HL-60/S4 treated with retinoic acid at 250 ng/mL for 4 days and 3 days (cell line): ENCODE data around the gene GPR68.
"Not testable (repeated sequence)": the region's sequence is repeated elsewhere in the genome, so short reads cannot be mapped to it uniquely, and the experiment has no call there.

ENCODE experiments used
- in situ Hi-C: fragments of 300-500 bp; cut with MboI; formaldehyde crosslinking; loops from 2 replicates; pipeline ENCODE4 v1.7.0; 2022; ENCODE audit warnings: low sequenced_read_pairs

Gene GPR68

DNA sequence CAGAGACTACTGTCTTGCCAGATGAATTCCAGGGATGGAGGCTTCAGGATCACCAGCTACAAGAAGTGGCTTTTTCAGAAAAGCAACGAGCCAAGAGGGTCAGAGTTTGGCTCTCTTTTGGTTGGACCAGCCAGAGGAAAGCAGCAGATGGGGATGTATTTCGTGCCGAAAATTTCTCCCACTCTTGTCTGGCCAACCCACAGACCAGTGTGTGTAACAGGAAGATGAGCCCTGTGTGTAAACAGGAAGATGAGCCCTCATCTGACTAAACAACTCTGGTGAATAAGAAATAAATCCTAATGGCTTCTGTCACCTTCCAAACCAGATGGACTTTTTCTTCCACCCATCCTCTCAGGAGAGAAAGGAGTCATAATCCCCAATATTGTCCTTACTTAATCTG is 13.1 kb downstream of the GPR68 start:
- in situ Hi-C loops: no loop called here

DNA sequence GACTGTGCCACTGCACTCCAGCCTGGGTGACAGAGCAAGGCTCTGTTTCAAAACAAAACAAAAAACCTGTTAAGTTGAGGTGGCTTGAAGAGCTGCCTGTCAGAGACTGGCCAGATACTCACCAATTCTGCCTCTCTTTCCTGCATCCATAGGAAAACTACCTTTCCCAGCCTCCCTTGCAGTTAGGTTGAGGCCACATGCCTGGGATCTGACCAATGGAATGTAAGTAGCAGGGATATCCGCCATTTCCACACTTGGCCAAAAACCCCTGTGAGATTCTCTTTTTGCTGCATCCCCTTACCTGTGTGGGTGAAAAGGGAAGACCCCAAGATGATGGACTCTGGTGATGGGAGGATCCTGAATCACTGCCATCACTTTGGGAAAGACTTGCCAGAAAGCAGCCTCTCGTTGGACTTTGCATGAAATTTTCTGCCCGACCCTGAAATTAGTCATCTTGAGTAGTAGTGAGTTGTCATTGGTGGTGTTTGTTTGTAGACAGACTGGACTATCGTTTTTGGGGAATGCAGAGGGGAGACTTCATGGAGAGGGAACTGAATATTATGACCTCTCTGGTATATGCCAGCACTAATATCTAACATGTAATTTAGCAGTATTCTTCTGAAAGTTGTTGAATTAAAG is 14.0 kb downstream of the GPR68 start:
- in situ Hi-C loops: no loop called here

DNA sequence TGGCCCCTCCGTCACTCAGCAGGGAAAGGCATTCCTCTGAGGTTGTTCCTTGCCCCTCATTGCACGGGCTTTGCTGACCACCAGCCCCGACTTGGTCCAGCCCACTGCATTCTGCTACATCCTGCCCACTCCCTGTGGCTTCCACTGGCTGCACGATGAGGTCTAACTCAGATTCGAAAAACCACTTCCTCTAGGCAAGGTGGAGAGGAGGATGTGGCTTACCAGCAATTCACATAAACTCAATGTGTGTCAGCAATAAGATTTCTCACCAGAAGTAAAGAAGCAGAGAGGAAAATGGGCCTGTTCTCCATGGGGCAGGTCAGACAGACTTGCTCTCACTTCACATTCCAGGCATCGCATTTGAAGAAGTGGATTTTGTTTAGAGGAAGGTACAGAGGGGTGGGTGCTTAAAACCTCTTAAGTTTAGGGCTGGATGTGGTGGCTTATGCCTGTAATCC is 14.7 kb downstream of the GPR68 start:
- in situ Hi-C loops: no loop called here

DNA sequence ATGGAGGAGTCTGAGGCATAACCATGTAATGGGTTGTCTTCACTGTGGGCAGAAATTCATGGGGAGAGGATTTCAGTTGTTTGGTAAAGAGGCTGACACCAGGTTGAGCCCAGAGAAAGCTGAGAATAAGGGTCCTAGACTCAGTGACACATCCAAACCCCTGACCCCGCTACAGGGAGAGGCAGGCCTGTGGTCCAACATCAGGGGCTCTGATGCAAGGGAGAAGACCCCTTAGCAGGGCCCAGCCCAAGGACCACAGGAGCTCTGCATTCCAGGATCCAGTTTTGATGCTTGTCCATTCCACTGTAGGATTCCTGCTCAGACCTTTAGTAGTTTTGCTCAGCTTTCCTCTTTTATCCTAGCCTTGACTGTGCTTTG is 15.5 kb downstream of the GPR68 start:
- in situ Hi-C loops: no loop called here

DNA sequence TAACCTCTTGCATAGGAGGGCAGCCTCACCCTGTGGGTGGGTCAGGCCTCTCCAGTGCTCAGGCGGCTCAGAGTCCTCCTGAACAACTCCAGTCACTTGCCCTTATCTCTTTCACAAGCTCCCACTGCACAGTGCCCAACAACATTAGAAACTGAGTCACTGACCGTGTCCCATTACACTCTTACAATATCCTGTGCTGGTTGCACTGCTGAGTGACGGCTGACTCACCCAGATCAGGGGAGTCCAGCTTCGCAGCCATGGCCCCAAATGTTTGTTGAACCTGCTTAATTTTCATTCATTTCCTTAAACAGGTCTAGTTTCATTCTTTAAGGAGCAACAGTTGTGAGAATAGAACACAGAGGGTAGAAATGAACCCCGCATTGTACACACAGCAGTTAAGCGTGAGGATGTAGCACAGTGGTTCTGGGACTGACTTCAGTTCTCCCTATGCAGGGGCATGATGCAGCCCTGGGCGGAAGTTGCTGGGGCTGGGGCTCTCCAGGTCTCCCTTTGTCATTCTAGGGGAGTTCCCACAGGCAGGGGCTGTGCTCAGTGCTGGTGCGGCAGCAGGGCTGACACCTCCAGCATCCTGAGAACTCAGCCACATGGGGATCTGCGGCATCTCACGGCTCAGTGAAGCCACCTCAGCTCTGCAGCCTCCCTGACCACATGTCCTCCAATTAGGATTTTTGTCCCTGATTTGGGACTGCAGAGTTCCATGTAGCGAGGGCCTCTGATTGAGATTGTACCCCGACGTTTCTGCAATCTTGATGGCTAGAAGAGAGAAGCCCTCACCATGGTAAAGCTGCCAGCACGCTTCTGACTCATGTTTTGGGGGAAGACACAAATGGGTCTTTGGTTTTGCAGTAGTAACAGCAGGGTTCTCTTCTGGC is 16.1 kb downstream of the GPR68 start:
- in situ Hi-C loops: no loop called here

DNA sequence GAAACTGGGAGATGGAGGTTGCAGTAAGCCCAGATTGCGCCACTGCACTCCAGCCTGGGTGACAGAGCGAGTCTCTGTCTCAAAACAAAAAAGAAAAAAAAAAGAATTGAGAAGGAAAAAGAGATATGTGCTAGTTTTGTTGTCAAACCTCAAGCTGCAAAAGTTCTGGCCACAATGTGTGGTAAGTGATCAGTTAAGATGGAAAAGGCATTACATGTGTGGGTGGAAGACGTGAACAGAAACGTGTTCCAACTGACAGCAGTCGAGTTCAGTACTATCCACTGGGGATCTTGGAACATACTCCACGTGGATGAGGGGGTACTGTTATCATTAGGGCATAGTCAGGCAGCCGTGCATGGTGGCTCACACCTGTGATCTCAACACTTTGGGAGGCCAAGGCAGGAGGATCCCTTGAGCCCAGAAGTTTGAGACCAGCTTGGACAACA is 17.3 kb downstream of the GPR68 start:
- in situ Hi-C loops: no loop called here

DNA sequence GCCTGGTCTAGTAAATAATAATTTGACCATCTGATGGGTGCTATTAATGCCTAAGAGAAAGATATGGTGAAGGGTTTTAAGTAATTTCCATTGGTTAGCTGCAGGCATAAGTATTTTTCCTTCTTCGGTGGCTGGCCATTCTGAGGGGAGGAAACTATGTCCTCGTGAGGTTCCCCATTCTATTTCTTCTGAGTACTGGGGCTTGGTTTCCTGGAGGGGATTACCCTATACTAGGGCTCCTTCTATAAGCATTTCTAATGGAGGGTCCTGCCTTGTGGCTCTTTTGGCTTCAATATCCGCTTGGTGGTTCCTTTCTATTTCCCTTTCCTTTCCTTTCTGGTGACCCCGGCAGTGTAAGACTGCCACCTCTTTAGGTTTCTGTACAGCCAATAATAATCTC is 18.1 kb downstream of the GPR68 start:
- in situ Hi-C loops: not testable (repeated sequence)

DNA sequence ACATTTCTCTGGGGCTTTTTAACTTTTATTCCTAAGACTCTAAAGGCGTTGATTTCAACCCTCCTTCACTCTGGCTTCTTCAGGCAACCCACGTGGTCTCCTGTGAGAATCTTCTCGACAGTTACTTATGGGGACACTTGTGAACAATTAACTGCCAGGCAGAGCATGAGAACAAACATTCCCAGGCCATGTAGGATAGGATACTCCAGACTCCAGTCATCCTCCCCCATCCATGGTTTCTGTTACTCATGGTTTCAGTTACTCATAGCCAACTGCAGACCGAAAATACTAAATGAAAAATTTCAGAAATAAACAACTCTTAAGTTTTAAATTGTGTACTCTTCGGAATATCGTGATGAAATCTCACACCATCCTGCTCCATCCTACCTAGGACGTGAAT is 19.5 kb downstream of the GPR68 start:
- in situ Hi-C loops: no loop called here

DNA sequence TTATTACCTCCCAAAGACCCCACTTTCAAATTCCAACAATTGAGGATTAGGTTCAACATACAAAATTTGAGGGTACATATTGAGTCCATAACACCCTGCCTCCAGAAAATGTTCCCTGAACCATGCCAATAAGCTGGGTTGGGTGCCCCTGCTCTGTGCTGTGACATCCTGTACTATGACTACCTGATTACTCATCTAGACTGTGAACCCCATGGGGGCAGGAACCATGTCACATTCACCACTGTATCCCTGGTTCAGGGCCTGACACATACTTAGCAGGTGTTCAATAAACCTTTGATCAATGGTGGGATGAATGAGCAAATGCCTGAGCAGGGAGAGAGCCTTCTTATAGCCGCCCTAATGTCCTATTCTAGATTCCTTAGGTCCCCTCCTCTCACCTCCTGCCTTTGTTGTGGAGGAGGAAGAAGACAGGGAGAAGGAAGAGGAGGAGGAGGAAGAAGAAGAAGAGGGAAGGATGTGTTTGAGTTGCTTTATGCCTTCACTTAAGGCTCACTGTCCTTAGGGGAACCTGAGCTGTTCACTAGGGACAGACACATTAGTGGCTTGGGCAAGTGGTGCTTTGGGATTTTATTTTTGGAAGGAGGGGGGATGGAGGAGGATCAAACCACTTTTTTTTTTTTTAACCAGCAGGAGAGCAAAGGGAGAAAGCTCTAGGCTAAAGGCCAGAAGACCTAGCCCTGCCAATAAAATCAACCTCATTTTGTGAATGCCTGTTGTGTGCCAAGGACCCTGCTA is 21.3 kb downstream of the GPR68 start:
- in situ Hi-C loops: no loop called here

DNA sequence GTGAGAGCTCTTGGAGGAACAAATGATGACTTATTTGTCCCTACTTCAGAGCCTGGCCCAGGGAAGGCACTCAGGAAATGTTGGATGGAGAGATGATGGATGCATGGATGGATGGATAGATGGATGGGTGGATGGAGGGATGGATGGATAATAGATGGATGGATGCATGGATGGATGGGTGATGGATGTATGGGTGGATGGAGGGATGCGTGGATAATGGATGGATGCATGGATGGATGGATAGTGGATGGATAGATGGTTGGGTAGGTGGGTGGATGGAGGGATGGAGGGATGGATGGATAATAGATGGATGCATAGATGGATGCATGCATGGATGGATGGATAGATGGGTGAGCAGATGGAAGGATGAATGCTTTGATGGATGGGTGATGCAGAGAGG is 23.2 kb downstream of the GPR68 start:
- in situ Hi-C loops: no loop called here

DNA sequence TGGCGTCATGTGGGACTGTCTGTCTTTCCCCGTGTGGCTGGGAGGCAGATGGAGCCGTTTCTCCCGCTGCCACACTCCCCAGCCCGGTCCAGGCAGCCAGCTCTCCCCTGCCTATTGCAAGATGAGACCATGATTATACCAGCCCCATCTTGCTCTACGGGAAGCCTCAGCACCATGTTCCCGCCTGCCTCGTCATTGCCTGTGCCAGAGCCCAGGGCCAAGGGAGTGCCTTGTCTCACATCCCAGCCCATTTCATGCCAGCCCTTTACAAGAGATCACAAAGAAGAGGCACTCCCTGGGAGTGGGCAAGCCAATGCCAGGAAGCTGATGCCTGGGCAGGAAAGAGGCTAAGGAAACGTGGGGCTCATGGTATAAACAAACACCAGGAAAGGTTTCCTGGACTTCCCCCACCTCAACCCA is 23.9 kb downstream of the GPR68 start:
- in situ Hi-C loops: no loop called here

DNA sequence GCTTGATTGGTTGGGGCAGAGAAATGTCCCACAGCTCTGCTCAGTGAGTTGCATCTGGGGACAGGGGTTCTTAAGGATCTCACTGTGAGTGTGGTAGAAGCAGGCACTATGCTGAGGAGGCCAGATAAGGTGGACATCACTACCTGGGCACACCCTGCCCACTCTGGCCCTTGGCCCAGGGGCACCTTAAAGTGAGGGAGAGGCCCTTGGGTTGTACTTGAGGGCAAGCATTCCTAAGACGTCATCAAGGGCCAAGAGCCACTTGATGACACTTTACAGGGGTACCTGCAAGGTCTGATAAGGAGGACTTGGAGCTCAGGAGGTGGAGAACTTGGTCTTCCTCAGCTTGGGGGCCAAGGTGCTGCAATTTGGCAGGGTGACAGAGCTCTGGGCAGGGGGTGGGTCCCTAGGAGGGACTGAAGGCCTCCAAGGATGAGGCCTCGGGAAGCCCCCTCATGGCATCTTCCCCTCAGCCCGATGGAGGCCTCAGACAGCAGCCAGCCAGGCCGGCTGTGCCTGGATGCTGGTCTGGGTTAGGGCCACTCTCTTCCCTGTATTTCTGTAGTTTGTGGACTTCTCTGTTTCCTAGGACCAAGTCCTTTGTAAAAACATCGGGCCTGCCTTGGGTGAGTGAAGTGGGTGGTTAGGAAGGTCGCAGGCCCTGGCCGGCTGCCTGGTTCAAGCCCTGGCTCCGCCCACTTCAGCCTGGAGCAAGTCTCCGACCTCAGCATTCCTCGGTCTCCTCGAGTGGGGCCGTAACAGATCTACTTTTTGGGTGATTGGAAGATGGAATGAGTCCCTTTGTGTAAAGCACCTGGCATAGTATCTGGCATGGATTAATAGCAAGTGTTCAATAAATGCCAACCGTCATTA is 24.8 kb downstream of the GPR68 start:
- in situ Hi-C loops: no loop called here

DNA sequence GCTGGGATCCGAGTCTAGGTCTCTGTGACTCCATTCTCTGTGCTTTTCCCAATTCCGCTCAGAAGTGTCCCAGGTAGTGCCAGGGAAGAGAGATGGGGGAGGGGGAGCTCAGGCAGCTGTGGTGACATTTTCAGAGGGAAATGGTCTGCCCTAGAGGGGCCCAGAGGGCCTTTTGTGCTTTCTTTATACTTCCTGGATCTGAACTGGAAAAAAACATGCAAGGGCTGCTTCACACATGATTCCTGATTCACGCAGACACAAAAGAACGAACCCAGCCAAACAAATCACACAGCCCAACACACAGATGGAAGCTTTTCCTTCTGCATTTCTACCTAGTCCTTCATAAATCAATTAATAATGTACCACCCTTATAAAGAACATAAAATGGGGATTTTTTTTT is 26.5 kb downstream of the GPR68 start:
- in situ Hi-C loops: no loop called here

DNA sequence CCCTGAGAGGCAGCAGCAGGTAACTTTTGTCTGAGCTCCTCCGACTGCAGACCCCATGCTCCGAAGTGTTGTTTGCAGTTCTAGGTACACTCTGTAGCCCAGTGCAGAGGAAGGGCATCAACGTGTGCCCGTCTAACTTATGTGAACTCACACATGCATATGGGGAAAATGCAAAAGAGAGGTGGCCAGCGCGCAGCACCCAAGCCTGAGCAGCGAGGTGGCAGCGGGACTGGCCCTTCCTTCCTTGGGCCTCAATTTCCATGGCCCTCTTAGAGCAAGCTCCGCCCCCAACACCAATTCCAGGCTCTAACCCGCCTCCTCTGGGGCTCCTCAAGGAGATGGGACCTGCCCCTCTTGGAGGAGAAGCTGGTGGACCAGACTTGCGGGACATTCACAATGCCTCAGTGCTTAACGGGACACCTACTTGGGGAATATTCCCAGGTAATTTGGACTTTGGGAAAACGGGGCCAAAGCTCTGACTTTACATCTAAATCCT is 27.7 kb downstream of the GPR68 start:
- in situ Hi-C loops: no loop called here

DNA sequence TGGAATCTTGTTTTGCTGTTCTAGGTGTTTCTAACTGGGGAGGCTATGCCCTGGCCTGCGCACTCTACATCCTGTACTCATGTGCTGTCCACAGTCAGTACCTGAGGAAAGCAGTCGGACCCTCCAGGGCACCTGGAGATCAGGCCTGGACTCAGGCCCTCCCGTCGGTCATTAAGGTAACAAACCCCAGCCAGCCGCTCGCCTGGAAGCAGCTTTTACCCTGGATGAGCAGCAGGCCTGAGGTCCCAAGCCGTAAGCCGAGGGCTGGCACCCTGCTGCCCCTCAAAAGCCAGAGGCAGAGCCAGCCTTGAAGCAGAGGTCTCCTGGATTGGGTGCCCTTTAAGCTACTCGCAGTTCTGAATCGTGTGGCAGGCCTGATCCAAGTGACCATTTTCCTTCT is 29.1 kb downstream of the GPR68 start:
- in situ Hi-C loops: no loop called here

DNA sequence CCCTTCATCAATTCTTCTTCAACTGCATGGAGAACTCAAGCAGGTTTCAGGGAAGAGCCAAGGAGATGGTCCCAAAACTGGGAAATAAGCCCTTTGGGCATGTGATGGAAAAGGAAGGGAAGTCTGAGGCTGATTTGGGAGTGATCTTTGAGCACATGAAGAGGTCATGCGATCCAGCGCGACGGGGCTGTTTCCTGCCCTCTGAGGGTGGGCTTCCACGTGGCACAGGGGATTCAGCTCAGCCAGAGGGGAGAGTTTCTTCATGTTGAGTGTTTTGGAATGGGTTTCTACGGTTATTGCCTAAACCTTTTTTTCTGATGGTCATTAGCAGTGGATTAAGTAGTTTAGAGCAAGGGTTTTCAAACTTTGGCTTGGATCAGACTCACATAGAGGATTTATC is 30.2 kb downstream of the GPR68 start:
- in situ Hi-C loops: no loop called here

DNA sequence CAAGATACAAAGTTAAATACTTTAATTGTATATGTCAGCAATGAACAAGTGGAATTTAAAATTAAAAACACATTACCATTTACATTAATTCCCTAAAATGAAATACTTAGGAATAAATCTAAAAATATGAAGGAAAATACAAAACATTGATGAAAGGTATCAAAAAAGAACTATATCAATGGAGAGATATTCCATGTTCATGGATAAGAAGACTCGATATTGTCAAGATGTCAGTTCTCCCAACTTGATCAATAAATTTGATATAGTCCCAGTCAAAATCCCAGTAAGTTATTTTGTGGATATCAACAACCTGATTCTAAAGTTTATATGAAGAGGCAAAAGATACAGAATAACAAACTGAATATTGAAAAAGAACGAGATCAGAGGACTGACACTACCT is 33.5 kb downstream of the GPR68 start:
- in situ Hi-C loops: no loop called here

DNA sequence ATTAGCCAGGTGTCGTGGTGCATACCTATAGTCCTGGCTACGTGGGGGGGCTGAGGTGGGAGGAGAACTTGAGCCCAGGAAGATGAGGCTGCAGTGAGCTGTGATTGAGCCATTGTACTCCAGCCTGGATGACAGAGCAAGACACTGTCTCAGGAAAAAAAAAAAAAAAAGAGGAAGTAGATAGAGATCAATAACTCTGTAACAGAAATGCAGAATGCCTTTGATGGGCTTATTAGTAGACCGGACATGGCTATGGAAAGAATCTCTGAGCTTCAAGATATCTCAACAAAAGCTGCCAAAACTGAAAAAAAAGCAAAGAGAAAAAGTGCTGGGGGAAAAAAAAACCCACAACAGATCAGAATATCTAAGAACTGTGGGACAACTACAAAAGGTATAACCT is 37.5 kb downstream of the GPR68 start:
- in situ Hi-C loops: no loop called here

DNA sequence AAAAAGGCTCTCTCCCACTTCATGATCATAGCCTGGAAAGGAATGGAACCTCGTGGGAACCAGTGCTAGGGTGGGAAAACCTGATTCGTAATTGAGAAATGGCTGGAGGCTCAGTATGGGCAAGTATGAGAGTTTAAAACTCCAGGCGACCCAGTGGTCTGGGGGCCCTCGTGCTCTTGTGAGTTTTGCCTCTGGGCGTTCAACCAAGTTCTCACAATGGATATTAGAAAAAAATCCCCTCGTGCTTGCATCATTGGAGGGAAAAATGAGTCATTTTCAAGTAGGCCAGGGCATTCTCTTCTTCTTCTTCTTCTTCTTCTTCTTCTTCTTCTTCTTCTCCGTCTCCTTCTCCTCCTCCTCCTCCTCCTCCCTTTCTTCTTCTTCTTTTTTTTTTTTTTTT is 39.0 kb downstream of the GPR68 start:
- in situ Hi-C loops: no loop called here

DNA sequence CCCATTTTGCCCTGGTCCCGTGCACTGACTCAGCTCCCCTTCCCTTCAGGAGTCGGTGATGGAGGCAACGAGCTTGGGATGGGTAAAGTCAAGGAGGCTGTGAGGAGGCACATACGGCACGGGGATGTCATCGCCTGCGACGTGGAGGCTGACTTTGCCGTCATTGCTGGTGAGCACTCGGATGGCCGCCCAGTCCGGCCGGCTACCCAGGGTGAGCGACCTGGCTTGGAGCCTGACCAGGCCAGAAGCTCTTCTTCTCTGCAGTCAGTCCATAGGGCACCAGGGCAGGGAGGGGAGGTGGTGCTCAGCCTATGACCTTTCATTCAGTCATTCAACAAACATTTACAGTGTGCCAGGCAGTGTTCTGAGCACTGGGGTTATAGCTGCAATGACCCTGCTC is 39.8 kb downstream of the GPR68 start:
- in situ Hi-C loops: no loop called here
